Mammary epithelial cell (primary cell): ENCODE results near the gene CALML5.

Experiments
- EZH2 ChIP-seq: IDR thresholded peaks from 2 replicates; pipeline ENCODE4 v1.6.1; 2012; ENCODE audit warnings: low read length, inconsistent platforms, borderline replicate concordance
- TF ChIP-seq, protein P1 (sequence below), 2 donors: IDR thresholded peaks in 1 of 2; conservative IDR thresholded peaks in 1 of 2; 2 replicates each; pipeline ENCODE4 v1.5.1; 2011 to 2012; ENCODE audit warnings: inconsistent platforms in 2 of 2, low read length in 2 of 2, mild to moderate bottlenecking in 2 of 2, control low read depth in 1 of 2, low read depth in 1 of 2; ENCODE audit not compliant: insufficient read depth in 1 of 2; ENCODE audit errors: extremely low read depth in 1 of 2

- TF ChIP-seq, protein P1, sequence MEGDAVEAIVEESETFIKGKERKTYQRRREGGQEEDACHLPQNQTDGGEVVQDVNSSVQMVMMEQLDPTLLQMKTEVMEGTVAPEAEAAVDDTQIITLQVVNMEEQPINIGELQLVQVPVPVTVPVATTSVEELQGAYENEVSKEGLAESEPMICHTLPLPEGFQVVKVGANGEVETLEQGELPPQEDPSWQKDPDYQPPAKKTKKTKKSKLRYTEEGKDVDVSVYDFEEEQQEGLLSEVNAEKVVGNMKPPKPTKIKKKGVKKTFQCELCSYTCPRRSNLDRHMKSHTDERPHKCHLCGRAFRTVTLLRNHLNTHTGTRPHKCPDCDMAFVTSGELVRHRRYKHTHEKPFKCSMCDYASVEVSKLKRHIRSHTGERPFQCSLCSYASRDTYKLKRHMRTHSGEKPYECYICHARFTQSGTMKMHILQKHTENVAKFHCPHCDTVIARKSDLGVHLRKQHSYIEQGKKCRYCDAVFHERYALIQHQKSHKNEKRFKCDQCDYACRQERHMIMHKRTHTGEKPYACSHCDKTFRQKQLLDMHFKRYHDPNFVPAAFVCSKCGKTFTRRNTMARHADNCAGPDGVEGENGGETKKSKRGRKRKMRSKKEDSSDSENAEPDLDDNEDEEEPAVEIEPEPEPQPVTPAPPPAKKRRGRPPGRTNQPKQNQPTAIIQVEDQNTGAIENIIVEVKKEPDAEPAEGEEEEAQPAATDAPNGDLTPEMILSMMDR (conservative IDR thresholded peaks at IDR 0.05 in 1 of 2, IDR thresholded peaks at IDR 0.05 in 1 of 2; ENCODE audit: extremely low read depth in 1 of 2, insufficient read depth in 1 of 2, low read depth in 1 of 2, low read length in 2 of 2): no peak
- TF ChIP-seq EZH2: no peak
Measured at GRCh38 chr10:5508786-5509185, 9.4 kb upstream of the CALML5 start.
